Endodermal cell (in vitro differentiated cells): ENCODE data around the gene F3. TPM values are rescaled to one million over a fixed set of nuclear protein-coding genes. Genes with fewer than 3 reads are reported as not detected.
"Not testable (repeated sequence)": the region's sequence is repeated elsewhere in the genome, so short reads cannot be mapped to it uniquely, and the experiment has no call there.

Source experiments
- DNase-seq: peaks from one replicate; pipeline ENCODE4 v3.0.0-alpha.2; 2017
- H3K27ac ChIP-seq: 2 replicates; pipeline ENCODE4 v1.5.1; 2013; ENCODE audit warnings: mild to moderate bottlenecking, low read depth, low read length, moderate library complexity
- H3K27me3 ChIP-seq: 2 replicates; pipeline ENCODE4 v1.6.1; 2013; ENCODE audit warnings: mild to moderate bottlenecking, low read length, moderate library complexity; ENCODE audit not compliant: insufficient read depth, control insufficient read depth, poor library complexity, severe bottlenecking
- H3K36me3 ChIP-seq: 2 replicates; pipeline ENCODE4 v1.7.0; 2013; ENCODE audit warnings: mild to moderate bottlenecking, low read length, moderate library complexity; ENCODE audit not compliant: control insufficient read depth, insufficient read depth
- H3K4me1 ChIP-seq: one replicate; pipeline ENCODE4 v1.7.0; 2013; ENCODE audit warnings: low read length; ENCODE audit not compliant: control insufficient read depth, insufficient read depth
- H3K4me3 ChIP-seq: 2 replicates; pipeline ENCODE4 v1.5.1; 2013; ENCODE audit warnings: mild to moderate bottlenecking, low read length, moderate library complexity
- H3K9ac ChIP-seq: 2 replicates; pipeline ENCODE4 v1.6.1; 2013; ENCODE audit warnings: mild to moderate bottlenecking, low read length, moderate library complexity; ENCODE audit not compliant: poor library complexity, severe bottlenecking; ENCODE audit errors: extremely low read depth
- H3K9me3 ChIP-seq: 2 replicates; pipeline ENCODE4 v1.6.1; 2013; ENCODE audit warnings: mild to moderate bottlenecking, low read length, moderate library complexity; ENCODE audit not compliant: control insufficient read depth
- H3K27ac Mint-ChIP-seq: 2 replicates; pipeline ENCODE4 v1.8.0; 2020; ENCODE audit warnings: mixed read lengths
- H3K27me3 Mint-ChIP-seq: 2 replicates; pipeline ENCODE4 v1.8.0; 2021; ENCODE audit warnings: mild to moderate bottlenecking, mixed read lengths; ENCODE audit not compliant: insufficient read depth
- H3K36me3 Mint-ChIP-seq: 2 replicates; pipeline ENCODE4 v1.8.0; 2020; ENCODE audit warnings: low read depth, mixed read lengths
- H3K4me1 Mint-ChIP-seq: 2 replicates; pipeline ENCODE4 v1.8.0; 2020; ENCODE audit warnings: mixed read lengths
- H3K4me3 Mint-ChIP-seq: 2 replicates; pipeline ENCODE4 v1.8.0; 2020; ENCODE audit warnings: mild to moderate bottlenecking, moderate library complexity, mixed read lengths
- H3K9me3 Mint-ChIP-seq: 2 replicates; pipeline ENCODE4 v1.8.0; 2020; ENCODE audit warnings: mild to moderate bottlenecking, mixed read lengths
- CTCF ChIP-seq: fragments of 200-600 bp; sonication (generic); conservative IDR thresholded peaks from 2 replicates; pipeline ENCODE4 v1.5.0; 2021; ENCODE audit warnings: antibody characterized with exemption, mild to moderate bottlenecking
- WGBS, 2 experiments: methylation state at CpG; one replicate each; pipeline versions ENCODE4 v1.1.5 to v1.1.7; 2013; ENCODE audit warnings: missing lambda C conversion rate in 2 of 2, mixed read lengths in 1 of 2; ENCODE audit not compliant: insufficient coverage in 1 of 2, insufficient read length in 1 of 2; 5-methylcytosine and 5-hydroxymethylcytosine counted together
- total RNA-seq, 2 donors: library from RNA; stranded (reverse); fragmentation: NEBNext Ultra II Directional in 1 of 2; extraction: Animal tissue kit (Norgen Biotek cat#: 25700) in 1 of 2; gene quantifications; 2 replicates in 1 of 2; 3 replicates in 1 of 2; pipeline ENCODE4 v1.2.1, GENCODE V29; 2021

The F3 gene
- total RNA-seq, 2 donors from 2014 or later, result 27.6 to 38.1 TPM

GRCh38 chr1:94579876-94580294, 38.3 kb upstream of the F3 start:
- H3K9me3 ChIP-seq, result peaks cover 69% of the 10 kb centered on the region
- 74% methylated on average over 2 of the region's 2 CpGs; no CpG with 5 or more reads in 1 of the 2 experiments for WGBS, 2 experiments
- TF ChIP-seq CTCF, result no peak
- no peaks in the 10 kb centered on the region for H3K27me3 ChIP-seq
- peaks cover 63% of the 10 kb centered on the region for H3K9me3 Mint-ChIP-seq
- no peak overlapping the region for H3K27ac ChIP-seq
- peaks cover 30% of the 10 kb centered on the region for H3K36me3 Mint-ChIP-seq
- H3K27ac Mint-ChIP-seq, result peak overlapping the region; percentile 89
- H3K27me3 Mint-ChIP-seq, result no peaks in the 10 kb centered on the region
- peaks cover 15% of the 10 kb centered on the region for H3K4me1 ChIP-seq
- H3K36me3 ChIP-seq, result no peaks in the 10 kb centered on the region
- DNase-seq, result peak; percentile 81
- no peak overlapping the region for H3K9ac ChIP-seq
- H3K4me1 Mint-ChIP-seq, result peaks cover 26% of the 10 kb centered on the region
- no peak overlapping the region for H3K4me3 Mint-ChIP-seq
- no peak overlapping the region for H3K4me3 ChIP-seq

- peaks cover 30% of the 10 kb centered on the region for H3K36me3 Mint-ChIP-seq
These were observed 37.3 kb upstream of the F3 start for GRCh38 chr1:94578856-94579255.

GRCh38 chr1:94573917-94574316, 32.4 kb upstream of the F3 start:
- peaks cover 79% of the 10 kb centered on the region for H3K9me3 Mint-ChIP-seq

More at GRCh38 chr1:94578856-94579255, 37.3 kb upstream of the F3 start:
- Histone ChIP-seq H3K4me3 (peak overlapping the region; percentile 23), H3K9me3 (peaks cover 79% of the 10 kb centered on the region), H3K36me3 (no peaks in the 10 kb centered on the region), H3K27ac (no peak overlapping the region), H3K4me1 (peaks cover 15% of the 10 kb centered on the region), H3K27me3 (no peaks in the 10 kb centered on the region), H3K9ac (no peak overlapping the region)
- Mint-ChIP-seq H3K27ac (peak overlapping the region; percentile 89), H3K27me3 (no peaks in the 10 kb centered on the region), H3K4me1 (peaks cover 26% of the 10 kb centered on the region), H3K9me3 (peaks cover 72% of the 10 kb centered on the region), H3K4me3 (no peak overlapping the region)
- DNase-seq, result no peak
- no peak for TF ChIP-seq CTCF
- WGBS, 2 experiments, result 95% methylated on average over 2 of the region's 2 CpGs; no CpG with 5 or more reads in 1 of the 2 experiments

GRCh38 chr1:94572780-94573179, 31.2 kb upstream of the F3 start:
- Histone ChIP-seq H3K9me3 (peaks cover 70% of the 10 kb centered on the region), H3K9ac (no peak overlapping the region), H3K27me3 (no peaks in the 10 kb centered on the region), H3K36me3 (no peaks in the 10 kb centered on the region), H3K4me3 (peak overlapping the region; percentile 74), H3K27ac (no peak overlapping the region), H3K4me1 (peaks cover 3% of the 10 kb centered on the region)
- no peak for TF ChIP-seq CTCF
- Mint-ChIP-seq H3K4me3 (no peak overlapping the region), H3K27me3 (no peaks in the 10 kb centered on the region), H3K9me3 (peaks cover 68% of the 10 kb centered on the region), H3K27ac (peak overlapping the region; percentile 91), H3K4me1 (peaks cover 10% of the 10 kb centered on the region), H3K36me3 (peaks cover 21% of the 10 kb centered on the region)
- WGBS, 2 experiments, result 81 to 100% methylated on average over 1 of the region's 1 CpG
- DNase-seq, result no peak

More at GRCh38 chr1:94573917-94574316, 32.4 kb upstream of the F3 start:
- H3K36me3 ChIP-seq, H3K9ac ChIP-seq, H3K27ac Mint-ChIP-seq, H3K4me1 ChIP-seq, H3K27me3 Mint-ChIP-seq, H3K4me3 Mint-ChIP-seq, H3K27ac ChIP-seq, DNase-seq, H3K27me3 ChIP-seq: not testable (repeated sequence)
- peaks cover 81% of the 10 kb centered on the region for H3K9me3 ChIP-seq
- H3K4me3 ChIP-seq, result peak overlapping the region; percentile 59
- Mint-ChIP-seq H3K36me3 (peaks cover 29% of the 10 kb centered on the region), H3K4me1 (peaks cover 15% of the 10 kb centered on the region)

- H3K4me1 Mint-ChIP-seq, result peaks cover 10% of the 10 kb centered on the region
- WGBS, 2 experiments, result 69 to 87% methylated on average over 9 of the region's 9 CpGs
- peak overlapping the region; percentile 74 for H3K4me3 ChIP-seq
- H3K27ac Mint-ChIP-seq, result peak overlapping the region; percentile 40
- not testable (repeated sequence) for H3K36me3 ChIP-seq, H3K27ac ChIP-seq, H3K4me1 ChIP-seq, H3K27me3 Mint-ChIP-seq, H3K27me3 ChIP-seq, H3K4me3 Mint-ChIP-seq
- peaks cover 55% of the 10 kb centered on the region for H3K9me3 ChIP-seq
- H3K9ac ChIP-seq, result peak overlapping the region; percentile 20
- H3K9me3 Mint-ChIP-seq, result peaks cover 53% of the 10 kb centered on the region
- peak; percentile 60 for DNase-seq
- H3K36me3 Mint-ChIP-seq, result peaks cover 12% of the 10 kb centered on the region
These were observed 29.4 kb upstream of the F3 start for GRCh38 chr1:94570965-94571364.
